Sigmoid colon (tissue), 7 donors: ENCODE results near the gene NOTCH1. TPM values are rescaled to one million over a fixed set of nuclear protein-coding genes. Genes with fewer than 3 reads are reported as not detected.

Experiments
- DNase-seq: peaks from one replicate; pipeline ENCODE4 v3.0.0-alpha.2; 2019
- H3K27ac ChIP-seq, 4 donors: fragments of 200-600 bp; sonication (generic); one replicate each; pipeline ENCODE4 v1.5.1; 2016 to 2019; ENCODE audit warnings: mild to moderate bottlenecking in 1 of 4
- H3K27me3 ChIP-seq, 3 donors: fragments of 200-600 bp; sonication (generic); one replicate each; pipeline ENCODE4 v1.5.1; 2019; ENCODE audit warnings: mild to moderate bottlenecking in 1 of 3
- H3K36me3 ChIP-seq, 4 donors: fragments of 200-600 bp; sonication (generic); one replicate each; pipeline ENCODE4 v1.5.1; 2016 to 2019
- H3K4me1 ChIP-seq, 4 donors: fragments of 200-600 bp; sonication (generic); one replicate each; pipeline ENCODE4 v1.5.1; 2017 to 2019
- H3K4me3 ChIP-seq, 4 donors: fragments of 200-600 bp; sonication (generic); one replicate each; pipeline ENCODE4 v1.5.1; 2017 to 2019; ENCODE audit warnings: mild to moderate bottlenecking in 2 of 4, moderate library complexity in 1 of 4
- H3K9me3 ChIP-seq, 4 donors: fragments of 200-600 bp in 3 of 4; sonication (generic) in 3 of 4; one replicate each; pipeline versions ENCODE4 v1.5.1 to v1.6.1; 2013 to 2019
- CTCF ChIP-seq, 4 experiments: fragments of 450-650 bp in 3 of 4; fragments of 200-600 bp in 1 of 4; IDR thresholded peaks; one replicate each; pipeline ENCODE4 v1.5.1; 2016 to 2019; ENCODE audit warnings: antibody characterized with exemption in 4 of 4, mild to moderate bottlenecking in 3 of 4, moderate library complexity in 2 of 4
- EP300 ChIP-seq, 4 donors: sonication (generic); formaldehyde crosslinking; IDR thresholded peaks; one replicate each; pipeline ENCODE4 v1.6.1; 2017; ENCODE audit warnings: antibody characterized with exemption in 4 of 4
- POLR2A ChIP-seq, 2 donors: fragments of 450-650 bp; IDR thresholded peaks; one replicate each; pipeline ENCODE4 v1.6.1; 2016; ENCODE audit warnings: antibody characterized with exemption in 2 of 2, mild to moderate bottlenecking in 2 of 2, moderate library complexity in 2 of 2
- POLR2AphosphoS5 ChIP-seq, 4 donors: sonication (generic); formaldehyde crosslinking; IDR thresholded peaks; one replicate each; pipeline ENCODE4 v1.6.1; 2017; ENCODE audit warnings: antibody characterized with exemption in 4 of 4
- WGBS, 2 donors: extraction: QIAGEN DNeasy Blood & Tissue Kit; methylation state at CpG; one replicate each; pipeline ENCODE4 v1.1.7; 2013; 5-methylcytosine and 5-hydroxymethylcytosine counted together
- intact Hi-C: fragments of 100-400 bp; cut with DNase I; formaldehyde crosslinking; loops from one replicate; pipeline ENCODE4 v1.15.1; 2023
- polyA plus RNA-seq, 3 donors: library from polyadenylated mRNA; stranded (reverse); fragments of 200-250 nt; gene quantifications; one replicate each; pipeline ENCODE4 v1.2.3, GENCODE V29; 2013
- total RNA-seq, 4 donors: library from RNA; depleted of rRNA; stranded (reverse); fragments of >200 nt; gene quantifications; one replicate each; pipeline ENCODE4 v1.1.0, GENCODE V29; 2016
- donor health status: healthy with polysubstance abuse.
- donor health status: Bipolar disorder and iron deficiency.
- donor health status: healthy.

Gene NOTCH1
- total and polyA plus RNA-seq, 7 donors, result 1.8 to 36.0 (median 30.7) TPM

DNA sequence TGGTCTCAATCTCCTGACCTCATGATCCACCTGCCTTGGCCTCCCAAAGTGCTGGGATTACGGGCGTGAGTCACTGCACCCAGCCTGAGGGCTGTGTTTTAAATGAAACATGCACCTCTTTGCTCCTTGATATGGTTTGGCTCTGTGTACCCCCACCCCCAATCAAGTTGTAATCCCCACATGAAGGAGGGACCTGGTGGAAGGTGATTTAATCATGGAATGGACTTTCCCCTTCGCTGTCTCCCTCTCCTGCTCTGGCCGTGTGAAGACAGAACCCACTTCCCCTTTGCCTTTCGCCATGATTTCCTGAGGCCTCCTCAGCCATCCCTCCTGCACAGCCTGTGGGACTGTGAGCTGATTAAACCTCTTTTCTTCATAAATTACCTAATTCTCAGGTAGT is 12.5 kb upstream of the NOTCH1 start:
- Histone ChIP-seq H3K9me3 (no peaks in the 10 kb centered on the region), H3K27ac (no peak overlapping the region), H3K4me1 (peaks cover 0 to 27% (median 21%) of the 10 kb centered on the region in 4 donors), H3K27me3 (no peaks in the 10 kb centered on the region), H3K36me3 (no peaks in the 10 kb centered on the region), H3K4me3 (no peak overlapping the region)
- 50 to 53% methylated on average over 5 of the region's 5 CpGs for WGBS, 2 donors
- TF ChIP-seq POLR2A (IDR thresholded peaks at IDR 0.05), result no peak
- no peak for TF ChIP-seq CTCF (IDR thresholded peaks at IDR 0.05)
- TF ChIP-seq POLR2AphosphoS5 (IDR thresholded peaks at IDR 0.05), result no peak
- no peak for TF ChIP-seq EP300 (IDR thresholded peaks at IDR 0.05)
- DNase-seq, result no peak
- intact Hi-C loops, result no loop called here

DNA sequence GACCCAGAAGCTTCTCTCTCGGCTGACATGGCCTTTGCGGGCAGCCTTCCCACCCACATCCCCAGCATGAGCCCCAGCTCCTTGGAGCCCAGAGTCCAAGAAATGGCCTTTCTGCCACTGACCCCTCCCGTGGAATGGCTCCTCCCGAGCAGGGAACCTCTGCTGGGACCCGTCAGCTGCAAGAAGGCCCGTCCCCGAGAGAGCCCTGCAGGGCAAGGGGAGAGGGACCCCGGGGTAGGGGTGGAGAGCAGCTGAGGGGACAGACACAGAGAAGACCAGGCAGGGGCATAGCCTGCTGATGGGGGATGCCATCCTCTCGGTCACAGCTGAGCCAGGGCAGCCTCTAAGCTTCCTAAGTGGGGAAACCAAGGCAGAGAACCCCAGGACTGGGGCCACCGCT is 11.2 kb upstream of the NOTCH1 start:
- TF ChIP-seq EP300 (IDR thresholded peaks at IDR 0.05) (no peak), CTCF (IDR thresholded peaks at IDR 0.05) (no peak), POLR2A (IDR thresholded peaks at IDR 0.05) (no peak), POLR2AphosphoS5 (IDR thresholded peaks at IDR 0.05) (no peak)
- no peak overlapping the region for H3K27ac ChIP-seq
- no peak overlapping the region for H3K4me3 ChIP-seq
- no peaks in the 10 kb centered on the region for H3K9me3 ChIP-seq
- intact Hi-C loops, result no loop called here
- H3K4me1 ChIP-seq, result peaks cover 0 to 40% (median 33%) of the 10 kb centered on the region in 4 donors
- no peak for DNase-seq
- H3K27me3 ChIP-seq, result no peaks in the 10 kb centered on the region
- no peaks in the 10 kb centered on the region for H3K36me3 ChIP-seq
- WGBS, 2 donors, result 80 to 82% methylated on average over 10 of the region's 10 CpGs

- no peak overlapping the region for H3K27ac ChIP-seq
- WGBS, 2 donors, result 90 to 91% methylated on average over 18 of the region's 18 CpGs
- TF ChIP-seq EP300 (IDR thresholded peaks at IDR 0.05), result no peak
- TF ChIP-seq POLR2AphosphoS5 (IDR thresholded peaks at IDR 0.05), result peak in 1 of 4 donors; percentile 19
- TF ChIP-seq CTCF (IDR thresholded peaks at IDR 0.05), result no peak
- TF ChIP-seq POLR2A (IDR thresholded peaks at IDR 0.05), result no peak
- H3K4me1 ChIP-seq, result peaks cover 0 to 49% (median 42%) of the 10 kb centered on the region in 4 donors
- no peak for DNase-seq
- intact Hi-C loops, result no loop called here
- no peaks in the 10 kb centered on the region for H3K36me3 ChIP-seq
- H3K4me3 ChIP-seq, result no peak overlapping the region
- no peaks in the 10 kb centered on the region for H3K9me3 ChIP-seq
- H3K27me3 ChIP-seq, result no peaks in the 10 kb centered on the region
Measured at GRCh38 chr9:136556166-136556565, 10.3 kb upstream of the NOTCH1 start.

- WGBS, 2 donors, result 89 to 92% methylated on average over 19 of the region's 19 CpGs
- Histone ChIP-seq H3K4me1 (peaks cover 0 to 62% (median 55%) of the 10 kb centered on the region in 4 donors), H3K4me3 (no peak overlapping the region), H3K9me3 (no peaks in the 10 kb centered on the region), H3K27me3 (no peaks in the 10 kb centered on the region), H3K36me3 (no peaks in the 10 kb centered on the region), H3K27ac (peak overlapping the region; percentile 42 to 100 (median 98))
- intact Hi-C loops, result no loop called here
- TF ChIP-seq EP300 (IDR thresholded peaks at IDR 0.05), result no peak
- TF ChIP-seq POLR2AphosphoS5 (IDR thresholded peaks at IDR 0.05), result no peak
- no peak for TF ChIP-seq POLR2A (IDR thresholded peaks at IDR 0.05)
- TF ChIP-seq CTCF (IDR thresholded peaks at IDR 0.05), result no peak
- no peak for DNase-seq
Measured at GRCh38 chr9:136554870-136555269, 9.0 kb upstream of the NOTCH1 start.

GRCh38 chr9:136553581-136553980 is 7.7 kb upstream of the NOTCH1 start:
- peak overlapping the region; percentile 97 to 100 (median 100) for H3K27ac ChIP-seq
- WGBS, 2 donors, result 88 to 93% methylated on average over 14 of the region's 14 CpGs
- H3K9me3 ChIP-seq, result no peaks in the 10 kb centered on the region
- intact Hi-C loops, result no loop called here
- H3K4me1 ChIP-seq, result peaks cover 0 to 74% (median 68%) of the 10 kb centered on the region in 4 donors
- H3K27me3 ChIP-seq, result no peaks in the 10 kb centered on the region
- TF ChIP-seq CTCF (IDR thresholded peaks at IDR 0.05) (no peak), POLR2AphosphoS5 (IDR thresholded peaks at IDR 0.05) (no peak), POLR2A (IDR thresholded peaks at IDR 0.05) (no peak), EP300 (IDR thresholded peaks at IDR 0.05) (no peak)
- H3K36me3 ChIP-seq, result no peaks in the 10 kb centered on the region
- no peak overlapping the region for H3K4me3 ChIP-seq
- DNase-seq, result no peak
